Measurements from ENCODE around the gene ST3GAL3.

Gene ST3GAL3

GRCh38 chr1:43973981-43974442, 266.7 kb downstream of the ST3GAL3 start:
- DNase-seq = no peak

- DNase-seq = peak; percentile 93
These were observed 267.3 kb downstream of the ST3GAL3 start, which contains the start of gene ATP6V0B for GRCh38 chr1:43974443-43975248. Gene ATP6V0B, plus strand, starts transcription at chr1:43974960. Its CDS starts 81 bp downstream, at chr1:43975041.

GRCh38 chr1:43975249-43975961, 268.1 kb downstream of the ST3GAL3 start:
- DNase-seq = no peak

DNA sequence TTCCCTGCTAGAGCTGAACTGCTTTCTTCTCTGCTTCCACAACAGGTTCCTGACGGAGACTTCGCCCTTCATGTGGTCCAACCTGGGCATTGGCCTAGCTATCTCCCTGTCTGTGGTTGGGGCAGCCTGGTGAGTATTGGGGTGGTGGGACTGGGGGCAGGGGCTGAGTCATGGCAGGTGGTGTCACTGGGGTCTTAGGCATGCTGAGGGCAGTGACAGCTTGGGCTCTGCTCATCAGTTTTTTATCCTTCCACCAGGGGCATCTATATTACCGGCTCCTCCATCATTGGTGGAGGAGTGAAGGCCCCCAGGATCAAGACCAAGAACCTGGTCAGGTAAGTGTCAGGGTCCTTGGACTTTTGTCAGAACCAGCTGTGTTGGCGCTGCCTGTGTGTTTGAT, 268.7 kb downstream of the ST3GAL3 start:
- no peak for DNase-seq

DNA sequence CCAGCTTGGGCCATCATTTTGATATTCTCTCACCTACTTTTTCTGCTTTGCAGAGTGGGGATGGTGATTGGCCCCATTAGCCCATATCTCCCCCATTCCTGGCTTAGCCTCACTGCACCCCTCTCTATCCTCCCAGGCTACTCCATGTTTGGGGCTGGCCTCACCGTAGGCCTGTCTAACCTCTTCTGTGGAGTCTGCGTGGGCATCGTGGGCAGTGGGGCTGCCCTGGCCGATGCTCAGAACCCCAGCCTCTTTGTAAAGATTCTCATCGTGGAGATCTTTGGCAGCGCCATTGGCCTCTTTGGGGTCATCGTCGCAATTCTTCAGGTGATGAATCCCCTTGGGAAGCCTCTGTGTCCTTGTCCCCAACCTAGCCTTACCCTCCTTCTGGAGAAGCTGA, 269.6 kb downstream of the ST3GAL3 start:
- no peak for DNase-seq

- DNase-seq = no peak
These were observed 270.3 kb downstream of the ST3GAL3 start for GRCh38 chr1:43977376-43978263.

- no peak for DNase-seq
These were observed 270.9 kb downstream of the ST3GAL3 start for GRCh38 chr1:43978264-43978550.

DNA sequence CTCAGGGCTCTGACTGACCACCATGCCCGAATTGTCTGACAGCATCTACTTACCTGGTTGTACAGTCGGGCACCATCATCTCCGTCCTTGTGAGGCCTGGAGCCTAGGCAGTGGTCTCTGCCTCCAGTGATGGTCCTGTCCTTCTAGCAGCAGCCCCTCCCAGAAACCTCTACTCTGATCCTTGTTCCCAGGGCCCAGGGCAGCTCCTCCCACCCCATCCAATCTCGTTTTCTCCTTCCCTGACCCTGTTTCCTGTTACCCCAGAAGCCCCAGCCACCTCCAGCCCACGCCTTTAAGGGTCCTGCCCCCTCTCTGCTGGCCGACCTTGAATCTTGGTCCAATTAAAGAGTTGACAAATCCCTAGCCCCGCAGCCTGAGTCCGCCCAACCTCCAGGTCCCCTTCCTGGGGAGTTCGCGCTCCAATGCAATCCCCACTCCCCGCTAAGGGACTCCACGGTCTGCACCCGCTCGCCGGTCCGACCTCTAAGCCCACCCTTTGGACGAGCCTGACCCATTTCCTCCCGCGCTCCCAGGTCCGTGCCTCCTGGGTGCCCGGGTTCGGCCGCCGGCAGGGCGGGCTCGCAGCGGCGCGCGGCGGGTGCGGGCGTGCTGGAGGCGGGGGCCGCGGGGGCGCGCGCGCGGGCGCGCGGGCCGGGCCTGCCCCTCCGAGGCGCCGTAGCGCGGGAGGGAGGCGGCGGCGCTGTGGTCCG, 271.4 kb downstream of the ST3GAL3 start, which contains the start of gene B4GALT2:
B4GALT2 (plus strand) TSS at position 660 of the 710 bp plus-strand sequence. CDS start 1,951 bp downstream, outside the sequence.
- DNase-seq = peak; percentile 60

GRCh38 chr1:43979261-43979527, 271.9 kb downstream of the ST3GAL3 start:
- DNase-seq = no peak

- peak; percentile 74 for DNase-seq
These were observed 272.4 kb downstream of the ST3GAL3 start for GRCh38 chr1:43979528-43980254.

GRCh38 chr1:43980255-43981134, 273.2 kb downstream of the ST3GAL3 start:
- DNase-seq = peak; percentile 60

All from fibroblast of skin of right biceps (primary cell).